Liver (tissue), 3 donors: ENCODE measurements around the gene NPC1L1.

ENCODE experiments used
- CTCF ChIP-seq: fragments of 150-350 bp; IDR thresholded peaks from 2 replicates; pipeline ENCODE4 v1.5.1; 2017; ENCODE audit warnings: improper control_type of control experiment, low read depth, low read length; ENCODE audit not compliant: missing input control
- GABPA ChIP-seq, 2 donors: IDR thresholded peaks in 1 of 2; conservative IDR thresholded peaks in 1 of 2; 2 replicates each; pipeline ENCODE4 v1.6.1; 2016; ENCODE audit warnings: antibody characterized with exemption in 2 of 2, mild to moderate bottlenecking in 1 of 2, moderate library complexity in 1 of 2
- HNF4A ChIP-seq, 2 donors: conservative IDR thresholded peaks; 2 replicates each; pipeline ENCODE4 v1.6.1; 2016; ENCODE audit warnings: antibody characterized with exemption in 2 of 2, mild to moderate bottlenecking in 2 of 2
- HNF4G ChIP-seq: IDR thresholded peaks from 2 replicates; pipeline ENCODE4 v1.6.1; 2016; ENCODE audit warnings: antibody characterized with exemption
- JUND ChIP-seq, 2 donors: IDR thresholded peaks; 2 replicates each; pipeline ENCODE4 v1.6.1; 2016; ENCODE audit warnings: antibody characterized with exemption in 2 of 2
- MAX ChIP-seq: IDR thresholded peaks from 2 replicates; pipeline ENCODE4 v1.6.1; 2016; ENCODE audit warnings: antibody characterized with exemption
- RAD21 ChIP-seq, 2 donors: IDR thresholded peaks; 2 replicates each; pipeline ENCODE4 v1.6.1; 2016; ENCODE audit warnings: antibody characterized with exemption in 2 of 2, mild to moderate bottlenecking in 2 of 2
- SP1 ChIP-seq: IDR thresholded peaks from 2 replicates; pipeline ENCODE4 v1.6.1; 2018; ENCODE audit warnings: antibody characterized with exemption, mild to moderate bottlenecking
- TAF1 ChIP-seq: conservative IDR thresholded peaks from 2 replicates; pipeline ENCODE4 v1.6.1; 2016; ENCODE audit warnings: antibody characterized with exemption, mild to moderate bottlenecking
- ZBTB33 ChIP-seq: IDR thresholded peaks from 2 replicates; pipeline ENCODE4 v1.6.1; 2016; ENCODE audit warnings: antibody characterized with exemption
- TF ChIP-seq, protein P1 (sequence below): IDR thresholded peaks from 2 replicates; pipeline ENCODE4 v1.6.1; 2016; ENCODE audit warnings: antibody characterized with exemption, mild to moderate bottlenecking
- donor health status: healthy.
- donor health status: healthy.

DNA sequence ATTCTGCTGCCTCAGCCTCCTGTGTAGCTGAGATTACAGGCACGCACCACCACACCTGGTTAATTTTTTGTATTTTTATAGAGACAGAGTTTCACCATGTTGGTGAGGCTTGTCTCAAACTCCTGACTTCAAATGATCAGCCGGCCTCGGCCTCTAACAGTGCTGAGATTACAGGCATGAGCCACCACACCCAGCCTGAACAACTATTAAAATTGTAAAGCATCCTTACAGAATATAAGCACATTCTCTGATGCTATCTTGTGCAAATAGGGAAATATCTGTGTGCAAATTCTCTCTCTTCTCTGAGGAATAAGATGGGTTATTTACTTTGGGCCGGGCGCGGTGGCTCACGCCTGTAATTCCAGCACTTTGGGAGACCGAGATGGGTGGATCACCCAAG is 63.2 kb downstream of the NPC1L1 start:
- TF ChIP-seq MAX (no peak), HNF4A (conservative IDR thresholded peaks at IDR 0.05) (no peak), CTCF (no peak), SP1 (no peak), HNF4G (no peak), ZBTB33 (no peak), JUND (IDR thresholded peaks at IDR 0.05) (no peak), TAF1 (no peak), RAD21 (IDR thresholded peaks at IDR 0.05) (no peak), GABPA (IDR thresholded peaks at IDR 0.05 in 1 of 2, conservative IDR thresholded peaks at IDR 0.05 in 1 of 2) (no peak)
- TF ChIP-seq, protein P1, sequence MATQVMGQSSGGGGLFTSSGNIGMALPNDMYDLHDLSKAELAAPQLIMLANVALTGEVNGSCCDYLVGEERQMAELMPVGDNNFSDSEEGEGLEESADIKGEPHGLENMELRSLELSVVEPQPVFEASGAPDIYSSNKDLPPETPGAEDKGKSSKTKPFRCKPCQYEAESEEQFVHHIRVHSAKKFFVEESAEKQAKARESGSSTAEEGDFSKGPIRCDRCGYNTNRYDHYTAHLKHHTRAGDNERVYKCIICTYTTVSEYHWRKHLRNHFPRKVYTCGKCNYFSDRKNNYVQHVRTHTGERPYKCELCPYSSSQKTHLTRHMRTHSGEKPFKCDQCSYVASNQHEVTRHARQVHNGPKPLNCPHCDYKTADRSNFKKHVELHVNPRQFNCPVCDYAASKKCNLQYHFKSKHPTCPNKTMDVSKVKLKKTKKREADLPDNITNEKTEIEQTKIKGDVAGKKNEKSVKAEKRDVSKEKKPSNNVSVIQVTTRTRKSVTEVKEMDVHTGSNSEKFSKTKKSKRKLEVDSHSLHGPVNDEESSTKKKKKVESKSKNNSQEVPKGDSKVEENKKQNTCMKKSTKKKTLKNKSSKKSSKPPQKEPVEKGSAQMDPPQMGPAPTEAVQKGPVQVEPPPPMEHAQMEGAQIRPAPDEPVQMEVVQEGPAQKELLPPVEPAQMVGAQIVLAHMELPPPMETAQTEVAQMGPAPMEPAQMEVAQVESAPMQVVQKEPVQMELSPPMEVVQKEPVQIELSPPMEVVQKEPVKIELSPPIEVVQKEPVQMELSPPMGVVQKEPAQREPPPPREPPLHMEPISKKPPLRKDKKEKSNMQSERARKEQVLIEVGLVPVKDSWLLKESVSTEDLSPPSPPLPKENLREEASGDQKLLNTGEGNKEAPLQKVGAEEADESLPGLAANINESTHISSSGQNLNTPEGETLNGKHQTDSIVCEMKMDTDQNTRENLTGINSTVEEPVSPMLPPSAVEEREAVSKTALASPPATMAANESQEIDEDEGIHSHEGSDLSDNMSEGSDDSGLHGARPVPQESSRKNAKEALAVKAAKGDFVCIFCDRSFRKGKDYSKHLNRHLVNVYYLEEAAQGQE = no peak
